NCI-H2227 (cell line): ENCODE measurements around the gene DAPK3.
"Not testable (repeated sequence)": the region's sequence is repeated elsewhere in the genome, so short reads cannot be mapped to it uniquely, and the experiment has no call there.

Source experiments
- DNase-seq: peaks from one replicate; lab custom pipeline; 2025; ENCODE audit not compliant: unreplicated experiment; lab: John Stamatoyannopoulos, UW

Gene DAPK3

GRCh38 chr19:3970808-3971598 is at the start of gene DAPK3:
Gene DAPK3 (minus strand): TSS chr19:3971099. CDS start chr19:3969735, 1,364 bp downstream.
- peak; percentile 95 for DNase-seq

- DNase-seq: no peak
Observed at GRCh38 chr19:4019578-4019977, 48.7 kb upstream of the DAPK3 start.

- no peak for DNase-seq
Observed at GRCh38 chr19:4018775-4019504, 48.0 kb upstream of the DAPK3 start.

- DNase-seq: peak; percentile 48
Observed at GRCh38 chr19:4018140-4018613, 47.3 kb upstream of the DAPK3 start.

GRCh38 chr19:4016903-4017638 is 46.2 kb upstream of the DAPK3 start:
- no peak for DNase-seq

- DNase-seq: no peak
Observed at GRCh38 chr19:4016486-4016885, 45.6 kb upstream of the DAPK3 start.

- DNase-seq: peak; percentile 25
Observed at GRCh38 chr19:4015705-4016402, 45.0 kb upstream of the DAPK3 start.

GRCh38 chr19:4014541-4015491 is 43.9 kb upstream of the DAPK3 start:
- peak; percentile 29 for DNase-seq

GRCh38 chr19:4013886-4014540 is 43.1 kb upstream of the DAPK3 start:
- DNase-seq: no peak

- no peak for DNase-seq
Observed at GRCh38 chr19:4012975-4013634, 42.2 kb upstream of the DAPK3 start.

GRCh38 chr19:4012092-4012974 is 41.4 kb upstream of the DAPK3 start:
- DNase-seq: peak; percentile 18

GRCh38 chr19:4011430-4011829 is 40.5 kb upstream of the DAPK3 start:
- not testable (repeated sequence) for DNase-seq

- DNase-seq: no peak
Observed at GRCh38 chr19:4010808-4011110, 39.9 kb upstream of the DAPK3 start.

- DNase-seq: no peak
Observed at GRCh38 chr19:4009990-4010807, 39.3 kb upstream of the DAPK3 start.

GRCh38 chr19:4007836-4008539 is 37.1 kb upstream of the DAPK3 start:
- DNase-seq: peak; percentile 36

GRCh38 chr19:4007021-4007835 is 36.3 kb upstream of the DAPK3 start, which contains the start of gene PIAS4:
Gene PIAS4 (plus strand): TSS chr19:4007736. CDS start chr19:4007761, 25 bp downstream.
- peak; percentile 95 for DNase-seq
